ENCODE results near the gene ZNF385B.
"Not testable (repeated sequence)": the region's sequence is repeated elsewhere in the genome, so short reads cannot be mapped to it uniquely, and the experiment has no call there.

ZNF385B gene

GRCh38 chr2:179677746-179678505, 183.5 kb downstream of the ZNF385B start:
- no peak for DNase-seq (ENCODE audit: low spot score)

DNA sequence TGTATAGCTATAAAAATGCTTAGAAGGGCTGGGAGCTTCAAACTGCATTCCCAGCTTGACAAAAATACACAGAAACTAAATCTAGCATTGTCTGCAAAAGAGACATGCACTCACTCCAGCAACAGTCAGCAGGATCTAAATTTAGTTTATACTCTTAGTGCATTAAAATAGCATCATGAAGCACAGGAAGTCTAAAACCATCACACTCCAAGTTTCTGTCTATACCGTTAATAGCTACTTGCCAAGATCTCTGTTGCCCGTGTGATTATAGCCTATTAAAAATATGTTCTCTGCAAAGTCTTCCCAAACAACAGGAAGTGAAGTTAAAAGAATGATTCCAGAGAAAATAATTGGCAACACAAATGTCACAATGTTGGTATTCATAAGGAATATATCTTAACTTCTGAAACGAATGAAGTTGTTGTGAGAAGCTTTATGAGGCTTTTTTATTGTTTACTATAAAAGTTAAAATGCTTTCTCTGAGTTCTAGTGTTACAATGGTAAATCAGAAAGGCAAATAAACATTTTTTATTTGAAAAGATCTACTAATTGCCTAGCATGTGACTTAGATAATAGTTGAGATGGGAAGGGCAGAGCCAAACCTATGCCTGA, 184.2 kb downstream of the ZNF385B start:
- DNase-seq (ENCODE audit: low spot score), result no peak

DNA sequence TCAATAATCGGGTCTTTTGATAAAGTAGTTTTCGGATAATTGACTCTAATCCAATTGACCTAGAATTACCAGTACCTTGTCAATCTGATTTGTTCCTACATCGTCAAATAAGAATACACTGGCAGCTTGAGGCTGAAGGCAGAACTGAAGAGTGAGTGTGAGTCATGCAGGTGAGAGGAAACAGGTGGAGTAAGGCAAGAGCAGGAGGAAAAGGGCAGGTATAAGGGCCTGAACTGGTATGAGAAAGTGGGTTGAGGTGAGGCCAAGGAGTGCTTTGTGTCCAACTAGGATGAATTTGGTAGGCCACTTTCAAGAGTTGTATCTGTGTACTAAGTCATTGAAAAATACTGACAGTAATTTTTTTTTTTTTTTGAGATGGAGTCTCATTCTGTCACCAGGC, 186.0 kb downstream of the ZNF385B start:
- DNase-seq (ENCODE audit: low spot score), result no peak

DNA sequence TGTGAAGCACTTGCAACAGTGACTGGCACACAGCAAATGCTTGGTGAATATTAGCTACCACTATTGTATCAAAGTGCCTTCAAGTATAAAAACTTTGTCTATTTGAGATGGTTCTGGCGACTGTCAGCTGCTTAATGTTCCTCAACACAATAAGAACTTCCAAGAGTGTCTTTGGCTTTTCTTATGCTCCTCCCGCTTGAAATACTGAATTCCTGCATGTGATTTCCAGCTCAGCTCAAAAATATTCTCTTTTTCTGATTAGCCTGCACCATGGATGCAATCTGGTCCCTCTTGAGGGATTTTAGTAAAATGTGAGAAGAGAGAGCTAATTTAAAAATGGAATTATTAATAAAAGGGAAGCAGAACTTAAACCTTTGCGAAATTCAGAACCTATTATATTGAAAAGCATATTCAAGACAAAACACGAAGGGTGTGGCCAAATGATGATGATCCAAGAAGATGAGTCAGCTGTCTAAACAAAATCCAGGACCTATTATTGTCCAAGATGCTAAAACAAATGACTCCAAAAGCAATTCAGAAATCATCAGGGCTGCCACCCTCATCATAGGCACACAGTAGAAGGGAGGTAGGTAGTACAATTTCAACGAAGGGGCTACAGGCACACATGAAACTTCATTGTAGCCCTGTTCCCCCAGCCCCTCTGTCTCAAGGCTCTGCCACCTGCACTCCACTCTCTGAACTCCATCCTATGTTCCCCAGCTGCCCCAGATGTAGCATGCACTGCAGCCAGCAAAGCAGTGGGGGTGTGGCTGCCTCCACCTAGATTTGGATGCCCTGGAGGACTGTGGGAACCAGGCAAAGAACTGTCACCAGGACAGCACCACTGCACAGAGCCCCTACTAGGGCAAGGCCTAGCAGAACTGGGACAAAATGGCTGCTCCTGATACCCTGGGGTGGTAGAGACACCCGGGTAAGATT, 190.1 kb downstream of the ZNF385B start:
- no peak for DNase-seq (ENCODE audit: low spot score)

- DNase-seq (ENCODE audit: low spot score), result no peak
These were observed 192.2 kb downstream of the ZNF385B start for GRCh38 chr2:179669196-179669595.

GRCh38 chr2:179664972-179665812, 196.2 kb downstream of the ZNF385B start:
- no peak for DNase-seq (ENCODE audit: low spot score)

DNA sequence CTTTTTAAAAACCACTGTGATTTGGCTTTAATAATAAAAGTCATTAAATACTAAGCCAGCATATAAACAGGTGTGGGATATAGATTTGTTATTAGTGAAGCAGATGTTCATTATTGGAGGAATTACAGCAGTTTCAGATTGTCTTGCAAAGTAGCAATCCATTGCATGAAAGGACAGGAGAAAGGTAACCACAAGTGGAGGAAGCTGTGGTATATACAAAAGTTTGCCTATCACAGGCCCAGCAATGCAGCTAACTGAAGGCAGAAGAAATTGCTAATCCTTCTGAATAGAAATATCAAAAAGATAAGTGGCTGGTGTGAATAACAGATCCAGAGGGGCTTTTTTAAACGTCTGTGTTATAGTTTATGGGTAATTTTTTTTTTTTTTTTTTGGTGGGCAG, 199.4 kb downstream of the ZNF385B start:
- DNase-seq (ENCODE audit: low spot score), result no peak

DNA sequence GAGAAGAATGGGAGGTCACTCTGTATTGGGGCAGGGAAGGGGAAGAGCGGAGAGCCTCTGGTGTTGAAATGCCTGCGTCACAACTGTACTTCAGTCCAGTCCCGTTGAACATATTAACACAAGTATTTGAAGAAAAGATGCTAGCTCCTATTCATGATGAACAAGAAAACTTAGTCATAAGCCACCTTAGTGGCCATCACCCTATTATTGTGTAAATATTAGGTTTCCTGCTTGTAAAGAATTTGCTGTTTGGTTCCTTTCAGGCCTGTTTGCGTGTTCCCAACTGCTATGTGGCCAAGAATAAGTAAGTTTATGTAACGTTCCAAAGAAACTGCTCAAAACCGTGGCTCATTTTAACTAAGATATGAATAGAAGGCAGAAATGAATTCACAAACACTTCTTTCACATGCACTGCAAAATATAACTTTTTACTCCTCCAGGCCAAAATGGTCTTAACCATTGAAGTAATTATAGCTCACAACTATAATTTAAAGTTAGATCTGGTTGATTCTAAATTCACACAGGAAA, 204.3 kb downstream of the ZNF385B start:
- no peak for DNase-seq (ENCODE audit: low spot score)

GRCh38 chr2:179655627-179656026, 205.8 kb downstream of the ZNF385B start:
- no peak for DNase-seq (ENCODE audit: low spot score)

- no peak for DNase-seq (ENCODE audit: low spot score)
These were observed 206.6 kb downstream of the ZNF385B start for GRCh38 chr2:179654806-179655205.

DNA sequence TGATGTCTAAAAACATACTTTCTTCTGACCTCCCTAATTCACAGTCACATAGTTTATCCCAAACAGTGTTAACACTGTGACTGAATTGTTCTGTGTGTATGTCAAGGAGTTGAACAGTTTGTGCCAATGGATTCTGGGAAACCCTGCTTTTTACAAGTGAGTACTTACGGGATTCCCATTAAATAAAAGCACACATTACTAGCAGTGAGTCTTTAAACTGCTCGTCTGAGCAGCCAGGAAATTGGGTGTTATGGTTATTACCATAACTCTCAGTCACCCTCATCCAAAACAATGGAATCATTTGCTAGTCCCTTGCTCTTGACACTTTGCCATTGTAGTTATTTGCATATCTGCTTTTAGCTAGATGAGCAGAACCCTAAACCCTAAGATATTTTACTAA, 209.1 kb downstream of the ZNF385B start:
- DNase-seq (ENCODE audit: low spot score), result no peak

GRCh38 chr2:179650420-179650819, 211.0 kb downstream of the ZNF385B start:
- no peak for DNase-seq (ENCODE audit: low spot score)

DNA sequence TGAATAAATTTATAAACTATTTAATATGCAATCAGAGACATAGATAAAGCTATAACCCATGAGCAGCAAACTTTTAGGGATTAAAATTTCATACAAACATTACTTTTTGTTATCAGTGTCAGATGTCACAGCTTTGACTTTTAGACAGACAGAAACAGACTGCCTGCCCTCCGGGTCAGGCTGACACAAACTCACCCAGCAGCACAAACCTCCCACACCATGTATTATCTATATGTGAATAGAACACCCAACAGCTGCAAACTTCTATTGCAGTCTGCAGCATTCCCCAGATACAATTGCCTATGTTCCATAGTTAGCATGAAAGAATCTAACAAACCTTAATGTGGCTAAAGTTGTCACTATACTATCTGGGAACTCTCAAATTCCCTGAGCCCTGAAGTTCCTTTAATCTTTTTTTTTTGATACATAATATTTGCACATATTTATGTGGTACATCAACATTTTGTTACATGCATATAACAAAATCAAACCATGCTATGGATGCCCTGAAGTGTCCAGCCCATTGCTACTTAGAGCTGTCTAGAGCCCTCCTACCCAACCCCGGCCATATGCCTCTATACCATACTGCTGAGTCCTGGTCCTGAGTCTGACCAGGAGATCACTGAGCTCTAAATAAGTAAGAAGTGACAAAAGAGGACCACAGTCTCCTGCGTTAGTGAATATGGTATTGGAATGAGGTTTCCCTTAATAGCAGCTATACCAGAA, 214.4 kb downstream of the ZNF385B start:
- DNase-seq (ENCODE audit: low spot score), result no peak

DNA sequence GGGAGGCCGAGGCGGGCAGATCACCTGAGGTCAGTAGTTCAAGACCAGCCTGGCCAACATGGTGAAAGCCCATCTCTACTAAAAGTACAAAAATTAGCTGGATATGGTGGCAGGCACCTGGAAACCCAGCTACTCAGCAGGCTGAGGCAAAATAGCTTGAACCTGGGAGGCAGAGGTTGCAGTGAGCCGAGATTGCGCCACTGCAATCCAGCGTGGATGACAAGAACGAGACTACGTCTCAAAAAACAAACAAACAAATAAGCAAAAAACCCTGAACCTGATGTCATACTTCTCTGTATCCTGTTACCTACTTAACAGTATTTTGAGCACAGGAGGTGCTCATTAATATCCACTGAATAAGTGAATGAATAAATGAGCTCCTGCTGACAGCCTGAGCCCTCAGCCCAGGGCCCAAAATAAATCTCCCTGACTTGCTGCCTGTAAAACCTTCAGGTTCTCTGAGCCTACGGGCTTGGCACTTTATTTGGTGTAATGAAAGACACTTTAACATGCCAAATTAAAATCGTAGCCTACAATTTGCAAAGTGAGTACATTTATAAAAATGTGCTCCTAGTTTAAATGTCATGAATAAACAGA, 215.1 kb downstream of the ZNF385B start:
- no peak for DNase-seq (ENCODE audit: low spot score)

GRCh38 chr2:179645047-179645446, 216.4 kb downstream of the ZNF385B start:
- no peak for DNase-seq (ENCODE audit: low spot score)

GRCh38 chr2:179642462-179642861, 218.9 kb downstream of the ZNF385B start:
- no peak for DNase-seq (ENCODE audit: low spot score)

DNA sequence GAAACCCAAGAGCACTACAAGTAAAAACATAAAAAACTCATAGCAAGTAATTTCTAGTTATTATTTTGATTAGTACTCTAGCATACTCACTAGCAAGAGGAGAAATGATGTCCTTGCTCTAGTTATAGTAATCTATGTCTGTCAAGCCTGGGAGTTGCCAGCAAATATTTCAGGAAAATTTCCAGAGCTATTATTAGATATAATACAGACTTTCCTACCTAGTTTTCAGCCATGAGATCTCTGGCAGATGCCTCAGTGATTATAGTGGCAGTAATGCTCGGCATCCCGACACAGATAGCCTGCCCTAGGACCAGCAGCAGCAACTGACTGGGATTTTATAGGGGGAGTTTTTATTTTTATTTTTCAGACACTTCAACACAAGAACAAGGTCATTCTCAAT, 224.4 kb downstream of the ZNF385B start:
- no peak for DNase-seq (ENCODE audit: low spot score)

- no peak for DNase-seq (ENCODE audit: low spot score)
These were observed 225.1 kb downstream of the ZNF385B start for GRCh38 chr2:179636100-179636980.

GRCh38 chr2:179631769-179632385, 229.5 kb downstream of the ZNF385B start:
- DNase-seq (ENCODE audit: low spot score), result not testable (repeated sequence)
